HG03159 (cell line): Measurements from ENCODE around the gene FRAT2.
"Not testable (repeated sequence)": the region's sequence is repeated elsewhere in the genome, so short reads cannot be mapped to it uniquely, and the experiment has no call there.

Experiments
- ATAC-seq: cut with Tn5 transposase; IDR thresholded peaks from one replicate; pipeline ENCODE4 v1.9.1; 2021; ENCODE audit warnings: mild to moderate bottlenecking, moderate library complexity; ENCODE audit not compliant: unreplicated experiment

Gene FRAT2

DNA sequence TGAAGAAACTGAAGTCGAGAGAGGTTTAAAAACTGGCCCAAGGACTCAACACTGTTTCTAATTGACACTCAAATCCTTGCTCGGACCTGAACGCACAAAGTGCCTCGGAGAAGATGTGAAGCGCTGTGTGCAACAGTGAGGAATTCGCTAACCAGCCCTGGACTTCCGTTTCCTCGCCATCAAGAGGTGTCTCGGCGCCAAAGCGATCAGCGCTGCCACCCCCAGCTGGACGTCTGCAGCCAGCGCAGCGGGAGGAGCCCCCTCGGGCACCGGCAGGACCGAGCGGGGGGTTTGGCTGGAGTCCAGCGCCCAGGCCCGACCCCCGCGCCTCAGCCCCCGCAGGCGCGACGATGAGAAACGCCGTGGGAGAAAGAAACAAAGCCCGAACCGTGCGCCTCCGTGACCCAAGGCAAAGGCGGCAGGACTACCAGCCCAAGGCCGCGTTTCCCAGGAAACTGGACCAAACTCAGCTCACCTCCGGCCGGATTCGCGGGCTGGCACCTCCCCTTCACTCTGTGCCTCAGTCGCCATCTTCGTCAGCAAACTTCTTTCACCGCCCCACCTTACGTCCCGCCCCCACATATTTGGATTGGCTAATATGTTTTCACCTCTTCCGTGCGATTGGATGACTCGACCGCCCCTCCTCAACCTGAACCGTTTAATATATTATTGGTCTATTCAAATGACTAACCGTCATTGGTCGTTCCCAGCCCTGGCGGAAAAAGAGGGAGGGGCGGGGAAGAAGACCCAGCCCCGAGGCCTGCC, 42.2 kb downstream of the FRAT2 start, which contains the start of gene ARHGAP19:
Gene ARHGAP19 (minus strand): TSS at position 541 of the 765 bp plus-strand sequence. CDS start 10 bp downstream, at position 531.
- ATAC-seq: peak; percentile 96

- ATAC-seq: no peak
These were observed 43.0 kb downstream of the FRAT2 start for GRCh38 chr10:97291357-97292096.

DNA sequence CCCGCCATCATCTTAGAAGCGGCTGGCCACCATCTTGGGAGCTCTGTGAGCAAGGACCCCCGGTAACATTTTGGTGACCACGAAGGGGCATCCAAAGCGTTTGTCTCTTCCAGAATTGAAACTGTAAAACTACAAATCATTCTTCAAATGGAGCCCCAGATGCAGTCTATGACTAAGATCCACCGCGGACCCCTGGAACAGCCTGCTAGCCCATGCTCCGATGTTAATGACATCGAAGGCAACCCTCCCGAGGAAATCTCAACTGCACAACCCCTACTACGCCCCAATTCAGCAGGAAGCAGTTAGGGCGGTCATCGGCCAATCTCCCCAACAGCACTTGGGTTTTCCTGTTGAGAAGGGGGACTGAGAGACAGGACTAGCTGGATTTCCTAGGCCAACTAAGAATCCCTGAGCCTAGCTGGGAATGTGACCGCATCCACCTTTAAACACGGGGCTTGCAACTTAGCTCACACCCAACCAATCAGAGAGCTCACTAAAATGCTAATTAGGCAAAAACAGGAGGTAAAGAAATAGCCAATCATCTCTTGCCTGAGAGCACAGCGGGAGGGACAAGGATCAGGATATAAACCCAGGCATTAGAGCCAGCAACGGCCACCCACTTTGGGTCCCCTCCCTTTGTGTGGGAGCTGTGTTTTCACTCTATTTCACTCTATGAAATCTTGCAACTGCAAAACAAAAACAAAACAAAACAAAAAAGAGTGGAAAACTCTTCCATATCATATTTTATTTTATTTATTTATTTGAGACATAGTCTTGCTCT, 43.8 kb downstream of the FRAT2 start:
- ATAC-seq: not testable (repeated sequence)

GRCh38 chr10:97290076-97290475, 44.5 kb downstream of the FRAT2 start:
- not testable (repeated sequence) for ATAC-seq
